ENCODE results near the gene DGLUCY. TPM values are rescaled to one million over a fixed set of nuclear protein-coding genes. Genes with fewer than 3 reads are reported as not detected.

Gene DGLUCY
- polyA plus RNA-seq, 3 donors = 54.9 to 88.4 (median 66.0) TPM

GRCh38 chr14:91143862-91144261 lies 30.0 kb downstream of the DGLUCY start:
- H2AFZ ChIP-seq (ENCODE audit: insufficient read depth, low read depth, low read length, poor library complexity, severe bottlenecking) = no peak overlapping the region
- no peaks in the 10 kb centered on the region for H3K27me3 ChIP-seq (ENCODE audit: control insufficient read depth in 2 of 2, insufficient read depth in 2 of 2, low read length in 2 of 2)
- H3K36me3 ChIP-seq (replicated peaks in 1 of 2; ENCODE audit: control insufficient read depth in 1 of 2, insufficient read depth in 2 of 2, low read length in 2 of 2) = peaks cover 54 to 65% of the 10 kb centered on the region in 2 donors
- peak overlapping the region in 6 of 7 donors; percentile 26 to 86 (median 58) for H3K27ac Mint-ChIP-seq
- no peak overlapping the region for H3K4me3 ChIP-seq (replicated peaks in 1 of 3; ENCODE audit: low read depth in 2 of 3, low read length in 3 of 3)
- intact Hi-C loops (cut with micrococcal nuclease) = no loop called here
- H3K4me2 ChIP-seq (replicated peaks; ENCODE audit: extremely low read depth, low read length, poor library complexity, severe bottlenecking) = no peak overlapping the region
- peaks cover 27% of the 10 kb centered on the region for H3K4me1 Mint-ChIP-seq
- WGBS (ENCODE audit: insufficient coverage) = 89% methylated on average over 3 of the region's 8 CpGs
- H3K27ac ChIP-seq (ENCODE audit: low read depth in 1 of 2, low read length in 2 of 2) = peak overlapping the region in 1 of 2 donors; percentile 6
- peaks cover 44% of the 10 kb centered on the region for H4K20me1 ChIP-seq (ENCODE audit: insufficient read depth, low read length)
- H3K9ac ChIP-seq (ENCODE audit: insufficient read depth, low read length, poor library complexity, severe bottlenecking) = no peak overlapping the region
- H3K27me3 Mint-ChIP-seq (ENCODE audit: low read depth in 3 of 3) = no peaks in the 10 kb centered on the region
- H3K79me2 ChIP-seq (ENCODE audit: insufficient read depth, low read length) = peaks cover 5% of the 10 kb centered on the region
- DNase-seq = no peak
- H3K9me3 ChIP-seq (replicated peaks in 1 of 2; ENCODE audit: control insufficient read depth in 1 of 2, insufficient read depth in 1 of 2, low read length in 2 of 2) = no peaks in the 10 kb centered on the region
- H3K9me3 Mint-ChIP-seq = no peaks in the 10 kb centered on the region
- peaks cover 54 to 79% of the 10 kb centered on the region in 2 donors for H3K36me3 Mint-ChIP-seq
- TF ChIP-seq CTCF (IDR thresholded peaks at IDR 0.05) = no peak
- no peak overlapping the region for H3K4me3 Mint-ChIP-seq
- H3K4me1 ChIP-seq (ENCODE audit: control insufficient read depth in 1 of 2, insufficient read depth in 2 of 2, low read length in 2 of 2) = peaks cover 10 to 14% of the 10 kb centered on the region in 2 donors

GRCh38 chr14:91144425-91145145 lies 30.7 kb downstream of the DGLUCY start:
- H4K20me1 ChIP-seq (ENCODE audit: insufficient read depth, low read length) = peaks cover 47% of the 10 kb centered on the region
- no peak overlapping the region for H3K4me3 ChIP-seq (replicated peaks in 1 of 3; ENCODE audit: low read depth in 2 of 3, low read length in 3 of 3)
- no peak overlapping the region for H3K4me3 Mint-ChIP-seq
- no peak overlapping the region for H3K9ac ChIP-seq (ENCODE audit: insufficient read depth, low read length, poor library complexity, severe bottlenecking)
- H3K27ac ChIP-seq (ENCODE audit: low read depth in 1 of 2, low read length in 2 of 2) = peak overlapping the region in 1 of 2 donors; percentile 45
- no peak overlapping the region for H3K4me2 ChIP-seq (replicated peaks; ENCODE audit: extremely low read depth, low read length, poor library complexity, severe bottlenecking)
- H3K27me3 ChIP-seq (ENCODE audit: control insufficient read depth in 2 of 2, insufficient read depth in 2 of 2, low read length in 2 of 2) = no peaks in the 10 kb centered on the region
- DNase-seq = no peak
- H3K4me1 Mint-ChIP-seq = peaks cover 26% of the 10 kb centered on the region
- no peak for TF ChIP-seq CTCF (IDR thresholded peaks at IDR 0.05)
- H2AFZ ChIP-seq (ENCODE audit: insufficient read depth, low read depth, low read length, poor library complexity, severe bottlenecking) = no peak overlapping the region
- H3K4me1 ChIP-seq (ENCODE audit: control insufficient read depth in 1 of 2, insufficient read depth in 2 of 2, low read length in 2 of 2) = peaks cover 10 to 14% of the 10 kb centered on the region in 2 donors
- peaks cover 51 to 72% of the 10 kb centered on the region in 2 donors for H3K36me3 ChIP-seq (replicated peaks in 1 of 2; ENCODE audit: control insufficient read depth in 1 of 2, insufficient read depth in 2 of 2, low read length in 2 of 2)
- intact Hi-C loops (cut with micrococcal nuclease) = no loop called here
- no peaks in the 10 kb centered on the region for H3K9me3 ChIP-seq (replicated peaks in 1 of 2; ENCODE audit: control insufficient read depth in 1 of 2, insufficient read depth in 1 of 2, low read length in 2 of 2)
- no peaks in the 10 kb centered on the region for H3K27me3 Mint-ChIP-seq (ENCODE audit: low read depth in 3 of 3)
- no peaks in the 10 kb centered on the region for H3K9me3 Mint-ChIP-seq
- 50% methylated on average over 3 of the region's 5 CpGs for WGBS (ENCODE audit: insufficient coverage)
- H3K79me2 ChIP-seq (ENCODE audit: insufficient read depth, low read length) = peaks cover 5% of the 10 kb centered on the region
- peaks cover 55 to 78% of the 10 kb centered on the region in 2 donors for H3K36me3 Mint-ChIP-seq
- peak overlapping the region in 5 of 7 donors; percentile 7 to 63 (median 58) for H3K27ac Mint-ChIP-seq
